K562 (cell line): Measurements from ENCODE around the gene SUN5. TPM values are rescaled to one million over a fixed set of nuclear protein-coding genes. Genes with fewer than 3 reads are reported as not detected.

Experiments
- ATAC-seq: fragments of 200-7000 bp; cut with Tn5 transposase; 3 replicates; pipeline ENCODE4 v1.9.1; 2020; ENCODE audit warnings: moderate library complexity
- BruUV-seq: library from RNA; stranded (reverse); fragments of 400-500 nt; replicated peaks from 2 replicates; lab custom pipeline; 2021; lab: Mats Ljungman, UMichigan
- CTCF ChIA-PET: fragments of 300-600 bp; formaldehyde crosslinking; extraction: SDS; loops from one replicate; lab custom pipeline; 2021; ENCODE audit warnings: low intra/inter-chr PET ratio; lab: Yijun Ruan, JAX
- POLR2A ChIA-PET: fragments of 300-600, 350-650 bp; sonication (Branson Sonifier 250); formaldehyde crosslinking; extraction: SDS; loops from one replicate; lab custom pipeline; 2021; ENCODE audit warnings: antibody characterized with exemption, inconsistent platforms; lab: Yijun Ruan, JAX
- DNase-seq, 4 experiments: peaks; one replicate each; pipeline versions ENCODE4 v3.0.0 to v3.0.0-alpha.2; 2011 to 2018; ENCODE audit warnings: low spot score in 3 of 4, mixed read lengths in 3 of 4; ENCODE audit errors: extremely low read depth in 1 of 4
- FAIRE-seq: peaks from 2 replicates; lab custom pipeline; 2011; peaks lifted over from hg19 to GRCh38; lab: Jason Lieb, UNC
- H2AFZ ChIP-seq: 2 replicates; pipeline ENCODE4 v1.6.0; 2011; ENCODE audit warnings: low read depth, low read length, control low read depth, inconsistent platforms
- H3K27ac ChIP-seq: fragments of 200-600 bp; 3 replicates; pipeline ENCODE4 v1.8.0; 2011; ENCODE audit warnings: low read depth, mild to moderate bottlenecking, control low read depth, inconsistent platforms, low read length, moderate library complexity, mixed read lengths; ENCODE audit errors: extremely low read depth
- H3K27me3 ChIP-seq, 2 experiments: fragments of 300-600 bp in 1 of 2; 2 replicates in 1 of 2; 3 replicates in 1 of 2; pipeline versions ENCODE4 v1.6.0 to v1.8.0; 2011; ENCODE audit warnings: inconsistent platforms in 2 of 2, low read length in 2 of 2, mild to moderate bottlenecking in 1 of 2, mixed read lengths in 1 of 2, moderate library complexity in 1 of 2; ENCODE audit not compliant: control insufficient read depth in 2 of 2, insufficient read depth in 2 of 2
- H3K36me3 ChIP-seq: fragments of 300-600 bp; 3 replicates; pipeline ENCODE4 v1.8.0; 2011; ENCODE audit warnings: mild to moderate bottlenecking, low read length, inconsistent platforms; ENCODE audit not compliant: control insufficient read depth, insufficient read depth
- H3K4me1 ChIP-seq, 2 experiments: fragments of 200-600 bp in 1 of 2; replicated peaks in 1 of 2; 2 replicates in 1 of 2; 3 replicates in 1 of 2; pipeline versions ENCODE4 v1.5.1 to v1.8.0; 2011; ENCODE audit warnings: inconsistent platforms in 2 of 2, low read length in 2 of 2, mild to moderate bottlenecking in 1 of 2, mixed read lengths in 1 of 2, moderate library complexity in 1 of 2; ENCODE audit not compliant: control insufficient read depth in 2 of 2, insufficient read depth in 2 of 2
- H3K4me2 ChIP-seq: 2 replicates; pipeline ENCODE4 v1.6.1; 2011; ENCODE audit warnings: low read length, control low read depth, inconsistent platforms, mixed read lengths; ENCODE audit not compliant: insufficient read depth
- H3K4me3 ChIP-seq: fragments of 200-600 bp; sonication (generic), shearing (Covaris generic); 2 replicates; pipeline ENCODE4 v1.5.1; 2016; ENCODE audit warnings: control low read depth, inconsistent platforms
- H3K79me2 ChIP-seq: fragments of 200-600 bp; 3 replicates; pipeline ENCODE4 v1.8.0; 2011; ENCODE audit warnings: low read length, inconsistent platforms; ENCODE audit not compliant: control insufficient read depth, insufficient read depth
- H3K9ac ChIP-seq, 2 experiments: 2 replicates each; pipeline versions ENCODE4 v1.6.0 to v1.6.1; 2011; ENCODE audit warnings: low read depth in 2 of 2, low read length in 2 of 2, control low read depth in 1 of 2, inconsistent platforms in 1 of 2, mild to moderate bottlenecking in 1 of 2, mixed read lengths in 1 of 2; ENCODE audit not compliant: insufficient read depth in 1 of 2
- H3K9me1 ChIP-seq: one replicate; pipeline ENCODE4 v1.6.0; 2011; ENCODE audit warnings: inconsistent platforms, mild to moderate bottlenecking, low read length, moderate library complexity; ENCODE audit not compliant: control insufficient read depth, insufficient read depth
- H3K9me3 ChIP-seq: replicated peaks from 2 replicates; pipeline ENCODE4 v1.5.1; 2011; ENCODE audit warnings: low read depth, low read length, inconsistent platforms; ENCODE audit not compliant: control insufficient read depth, insufficient read depth
- H4K20me1 ChIP-seq: replicated peaks from 2 replicates; pipeline ENCODE4 v1.6.1; 2011; ENCODE audit warnings: low read length, inconsistent platforms, mixed read lengths; ENCODE audit not compliant: control insufficient read depth, insufficient read depth
- KDM4B ChIP-seq, 2 experiments: fragments of 450-650 bp in 1 of 2; sonication (generic) in 1 of 2; IDR thresholded peaks; 2 replicates each; pipeline ENCODE4 v1.6.1; 2016 to 2017; ENCODE audit warnings: borderline replicate concordance in 2 of 2, antibody characterized with exemption in 1 of 2, low read depth in 1 of 2, mild to moderate bottlenecking in 1 of 2
- KDM5B ChIP-seq: fragments of 200-600 bp; sonication (generic); IDR thresholded peaks from 2 replicates; pipeline ENCODE4 v1.6.1; 2012; ENCODE audit warnings: low read depth, mild to moderate bottlenecking, moderate library complexity, low read length, control low read depth, inconsistent platforms; ENCODE audit not compliant: insufficient replicate concordance
- MTA3 ChIP-seq: fragments of 450-650 bp; formaldehyde crosslinking; IDR thresholded peaks from 2 replicates; pipeline ENCODE4 v1.6.1; 2017; ENCODE audit warnings: mild to moderate bottlenecking, borderline replicate concordance
- NELFE ChIP-seq: IDR thresholded peaks from 2 replicates; pipeline ENCODE4 v1.6.1; 2011; ENCODE audit warnings: mild to moderate bottlenecking; ENCODE audit not compliant: insufficient read depth, insufficient read length
- NFIX ChIP-seq: fragments of 250-450 bp; sonication (Bioruptor Pico); IDR thresholded peaks from 2 replicates; pipeline ENCODE4 v1.4.0; 2020; ENCODE audit warnings: low read depth, mild to moderate bottlenecking, moderate library complexity
- RAD51 ChIP-seq: fragments of 450-650 bp; IDR thresholded peaks from 2 replicates; pipeline ENCODE4 v1.7.1; 2016; ENCODE audit warnings: low read depth, mild to moderate bottlenecking, borderline replicate concordance
- RBFOX2 ChIP-seq: fragments of 200-400 bp; formaldehyde crosslinking; IDR thresholded peaks from 2 replicates; pipeline ENCODE4 v1.6.1; 2017; ENCODE audit warnings: low read depth, mild to moderate bottlenecking, low read length, moderate library complexity
- SMARCA5 ChIP-seq: fragments of 450-650 bp; IDR thresholded peaks from 2 replicates; pipeline ENCODE4 v1.6.1; 2016
- SMARCC2 ChIP-seq: fragments of 450-650 bp; IDR thresholded peaks from 2 replicates; pipeline ENCODE4 v1.6.1; 2017; ENCODE audit warnings: antibody characterized with exemption, moderate library complexity, mild to moderate bottlenecking, low read depth
- XRCC5 ChIP-seq: fragments of 200-400 bp; formaldehyde crosslinking; IDR thresholded peaks from 2 replicates; pipeline ENCODE4 v1.6.1; 2017; ENCODE audit warnings: low read depth, mild to moderate bottlenecking, low read length
- ZNF184 ChIP-seq: sonication (generic); formaldehyde crosslinking; IDR thresholded peaks from 2 replicates; pipeline ENCODE4 v1.5.0; 2020; ENCODE audit warnings: missing genetic modification reagents
- WGBS: fragments of 100-300 bp; shearing (Covaris generic); methylation state at CpG from one replicate; pipeline ENCODE4 v1.1.6; 2016; ENCODE audit warnings: low coverage, mixed read lengths; ENCODE audit not compliant: insufficient coverage; ENCODE audit errors: missing lambda C conversion rate; 5-methylcytosine and 5-hydroxymethylcytosine counted together
- in situ Hi-C: fragments of 300-500 bp; cut with MboI; formaldehyde crosslinking; loops from 4 replicates; pipeline ENCODE4 v1.15.0; 2018; ENCODE audit warnings: inconsistent platforms, mixed read lengths
- intact Hi-C: fragments of 100-400 bp; cut with micrococcal nuclease; formaldehyde crosslinking; loops from 2 replicates; pipeline ENCODE4 v1.14.2; 2022
- polyA plus RNA-seq, 8 experiments: library from polyadenylated mRNA; depleted of rRNA in 4 of 8; stranded (reverse) in 5 of 8; unstranded in 3 of 8; fragments of >200 nt; fragmentation: Nextera tagmentation in 2 of 8; fragmentation: Illumina TruSeq in 1 of 8; extraction: Ambion mirVana in 2 of 8; extraction: Trizol in 1 of 8; gene quantifications; 2 replicates each; pipeline versions ENCODE4 v1.2.1 to v1.2.3, GENCODE V29; 2011 to 2014; ENCODE audit warnings: inconsistent platforms in 1 of 8, missing spikeins in 1 of 8
- total RNA-seq, 7 experiments: library from RNA; depleted of rRNA in 6 of 7; stranded (reverse); fragments of >200 nt in 6 of 7; fragmentation: Illumina TruSeq in 2 of 7; extraction: Trizol in 2 of 7; gene quantifications; 2 replicates each; pipeline versions ENCODE4 v1.2.1 to v1.2.3, GENCODE V29; 2011 to 2021; ENCODE audit warnings: low replicate concordance in 1 of 7
- TF ChIP-seq, protein P1 (sequence below): sonication (generic); formaldehyde crosslinking; IDR thresholded peaks from 2 replicates; pipeline ENCODE4 v1.9.0; 2022; ENCODE audit warnings: mild to moderate bottlenecking, missing genetic modification reagents
- TF ChIP-seq, protein P2 (sequence below): sonication (generic); formaldehyde crosslinking; IDR thresholded peaks from 2 replicates; pipeline ENCODE4 v1.8.0; 2022; ENCODE audit warnings: mild to moderate bottlenecking, missing genetic modification reagents
- TF ChIP-seq, protein P3 (sequence below): sonication (generic); formaldehyde crosslinking; IDR thresholded peaks from 2 replicates; pipeline ENCODE4 v1.8.0; 2022; ENCODE audit warnings: mild to moderate bottlenecking, missing genetic modification reagents
- TF ChIP-seq, protein P4 (sequence below): sonication (generic); formaldehyde crosslinking; IDR thresholded peaks from 2 replicates; pipeline ENCODE4 v1.8.0; 2022; ENCODE audit warnings: missing genetic modification reagents, mild to moderate bottlenecking, moderate library complexity, borderline replicate concordance

Gene SUN5
- total and polyA plus RNA-seq, 9 of the 15 experiments (the other 6 are each of a cell fraction or from before 2014, with no cell fraction given), result not detected

DNA sequence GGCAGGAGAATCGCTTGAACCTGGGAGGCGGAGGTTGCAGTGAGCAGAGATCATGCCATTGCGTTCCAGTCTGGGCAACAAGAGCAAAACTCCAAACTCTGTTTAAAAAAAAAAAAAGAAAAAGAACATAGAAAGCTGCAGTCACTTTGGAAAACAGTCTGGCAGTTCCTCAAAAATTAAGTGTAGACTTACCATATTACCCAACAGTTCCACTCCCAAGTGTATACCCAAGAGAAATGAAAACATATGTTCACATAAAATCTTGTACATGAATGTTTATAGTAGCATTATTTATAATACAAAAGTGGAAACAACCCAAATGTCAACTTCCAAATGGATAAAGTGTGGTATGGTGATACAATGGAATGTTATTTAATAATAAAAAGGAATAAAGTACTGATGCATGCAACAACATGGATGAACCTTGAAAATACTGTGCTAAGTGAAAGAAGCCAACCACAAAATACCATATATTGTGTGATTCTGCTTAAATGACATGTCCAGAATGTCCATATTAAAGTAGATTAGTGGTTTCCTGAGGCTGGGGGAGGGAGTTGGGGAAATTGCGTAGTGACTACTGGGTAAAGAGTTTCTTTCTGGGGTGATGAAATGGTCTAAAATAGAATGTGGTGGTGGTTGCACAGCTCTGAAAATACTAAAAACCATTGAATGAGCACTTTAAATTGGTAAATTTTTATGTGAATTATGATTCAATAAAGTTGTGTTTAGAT is 62.9 kb downstream of the SUN5 start:
- in situ Hi-C loops, result no loop called here
- WGBS, result 7% methylated on average over 3 of the region's 4 CpGs
- ATAC-seq (no peak), FAIRE-seq (no peak), DNase-seq (no peak)
- POLR2A ChIA-PET, result no interaction called here
- H3K36me3 ChIP-seq, result no peaks in the 10 kb centered on the region
- no TSS peak for BruUV-seq
- H3K27me3 ChIP-seq, result peaks cover 0 to 6% of the 10 kb centered on the region in 2 experiments; a peak in 1 of 5 replicates
- H3K4me3 ChIP-seq, result no peak overlapping the region
- no peaks in the 10 kb centered on the region for H3K9me1 ChIP-seq
- no peaks in the 10 kb centered on the region for H3K4me1 ChIP-seq
- CTCF ChIA-PET, result no interaction called here
- no peak overlapping the region for H2AFZ ChIP-seq
- no peaks in the 10 kb centered on the region for H3K79me2 ChIP-seq
- no peaks in the 10 kb centered on the region for H4K20me1 ChIP-seq
- TF ChIP-seq RAD51, result no peak
- no peak for TF ChIP-seq ZNF184 (CRISPR knock-in tag)
- TF ChIP-seq RBFOX2, result no peak
- TF ChIP-seq, protein P1, sequence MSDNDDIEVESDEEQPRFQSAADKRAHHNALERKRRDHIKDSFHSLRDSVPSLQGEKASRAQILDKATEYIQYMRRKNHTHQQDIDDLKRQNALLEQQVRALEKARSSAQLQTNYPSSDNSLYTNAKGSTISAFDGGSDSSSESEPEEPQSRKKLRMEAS, result no peak
- TF ChIP-seq, protein P2, sequence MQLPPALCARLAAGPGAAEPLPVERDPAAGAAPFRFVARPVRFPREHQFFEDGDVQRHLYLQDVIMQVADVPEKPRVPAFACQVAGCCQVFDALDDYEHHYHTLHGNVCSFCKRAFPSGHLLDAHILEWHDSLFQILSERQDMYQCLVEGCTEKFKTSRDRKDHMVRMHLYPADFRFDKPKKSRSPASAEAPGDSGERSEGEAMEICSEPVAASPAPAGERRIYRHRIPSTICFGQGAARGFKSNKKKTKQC (CRISPR knock-in tag), result no peak
- TF ChIP-seq NFIX (CRISPR knock-in tag), result no peak
- TF ChIP-seq XRCC5, result no peak
- no peak for TF ChIP-seq MTA3
- TF ChIP-seq, protein P3, sequence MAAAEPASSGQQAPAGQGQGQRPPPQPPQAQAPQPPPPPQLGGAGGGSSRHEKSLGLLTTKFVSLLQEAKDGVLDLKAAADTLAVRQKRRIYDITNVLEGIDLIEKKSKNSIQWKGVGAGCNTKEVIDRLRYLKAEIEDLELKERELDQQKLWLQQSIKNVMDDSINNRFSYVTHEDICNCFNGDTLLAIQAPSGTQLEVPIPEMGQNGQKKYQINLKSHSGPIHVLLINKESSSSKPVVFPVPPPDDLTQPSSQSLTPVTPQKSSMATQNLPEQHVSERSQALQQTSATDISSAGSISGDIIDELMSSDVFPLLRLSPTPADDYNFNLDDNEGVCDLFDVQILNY (CRISPR knock-in tag), result no peak
- no peak for TF ChIP-seq SMARCC2
- no peak for TF ChIP-seq KDM5B
- TF ChIP-seq, protein P4, sequence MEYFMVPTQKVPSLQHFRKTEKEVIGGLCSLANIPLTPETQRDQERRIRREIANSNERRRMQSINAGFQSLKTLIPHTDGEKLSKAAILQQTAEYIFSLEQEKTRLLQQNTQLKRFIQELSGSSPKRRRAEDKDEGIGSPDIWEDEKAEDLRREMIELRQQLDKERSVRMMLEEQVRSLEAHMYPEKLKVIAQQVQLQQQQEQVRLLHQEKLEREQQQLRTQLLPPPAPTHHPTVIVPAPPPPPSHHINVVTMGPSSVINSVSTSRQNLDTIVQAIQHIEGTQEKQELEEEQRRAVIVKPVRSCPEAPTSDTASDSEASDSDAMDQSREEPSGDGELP (CRISPR knock-in tag), result no peak
- no peak for TF ChIP-seq NELFE
- no peak for TF ChIP-seq SMARCA5
- no peak for TF ChIP-seq KDM4B (IDR thresholded peaks at IDR 0.05; ENCODE audit: borderline replicate concordance in 2 of 2, low read depth in 1 of 2)
- no peak overlapping the region for H3K4me2 ChIP-seq
- intact Hi-C loops, result no loop called here
- no peak overlapping the region for H3K9ac ChIP-seq
- no peaks in the 10 kb centered on the region for H3K9me3 ChIP-seq
- H3K27ac ChIP-seq, result no peak overlapping the region
